GM12864 (cell line): ENCODE data around the gene MCM10.
A peak's percentile ranks its signal among the peaks of the same experiment; 100 is the strongest.

Source experiments
- DNase-seq: peaks from one replicate; pipeline ENCODE4 v3.0.0-alpha.2; 2011; ENCODE audit warnings: low read depth
- H3K4me3 ChIP-seq: 2 replicates; pipeline ENCODE4 v1.5.1; 2011; ENCODE audit warnings: mild to moderate bottlenecking, low read depth, low read length, control low read depth
- CTCF ChIP-seq: IDR thresholded peaks from 2 replicates; pipeline ENCODE4 v1.5.1; 2011; ENCODE audit warnings: low read depth, mild to moderate bottlenecking, moderate library complexity, low read length, control low read depth, inconsistent platforms; ENCODE audit errors: missing control alignments

Gene MCM10

GRCh38 chr10:13219685-13220670 is 58.6 kb downstream of the MCM10 start:
- H3K4me3 ChIP-seq = no peak overlapping the region
- TF ChIP-seq CTCF = peak; percentile 35
- no peak for DNase-seq

- no peak for TF ChIP-seq CTCF
- DNase-seq = no peak
- H3K4me3 ChIP-seq = no peak overlapping the region
These were observed 60.2 kb downstream of the MCM10 start for GRCh38 chr10:13221572-13221971.

DNA sequence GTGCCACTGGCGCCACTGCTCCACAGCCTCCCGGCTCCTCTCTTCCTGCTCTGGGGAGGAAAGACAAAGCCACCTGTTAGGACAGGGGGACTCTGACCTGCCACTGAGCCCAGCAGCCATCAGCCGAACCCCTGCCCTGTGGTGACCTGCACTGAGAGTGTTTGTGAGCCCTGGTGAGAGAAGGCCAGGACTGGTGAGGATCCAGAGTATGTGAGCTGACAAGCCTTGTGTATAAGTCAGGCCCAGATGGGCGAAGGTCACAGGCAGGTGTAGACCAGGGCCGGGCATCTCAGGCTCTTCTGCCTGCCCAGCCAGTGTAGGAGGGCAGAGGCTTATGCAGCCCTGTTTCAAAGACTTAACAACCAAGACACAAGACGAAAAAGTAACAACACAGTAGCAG is 60.8 kb downstream of the MCM10 start:
- DNase-seq = no peak
- TF ChIP-seq CTCF = no peak
- H3K4me3 ChIP-seq = no peak overlapping the region

- no peak for TF ChIP-seq CTCF
- DNase-seq = no peak
- H3K4me3 ChIP-seq = no peak overlapping the region
These were observed 61.2 kb downstream of the MCM10 start for GRCh38 chr10:13222566-13222965.

GRCh38 chr10:13223241-13223640 is 61.9 kb downstream of the MCM10 start:
- no peak for DNase-seq
- H3K4me3 ChIP-seq = no peak overlapping the region
- TF ChIP-seq CTCF = no peak

DNA sequence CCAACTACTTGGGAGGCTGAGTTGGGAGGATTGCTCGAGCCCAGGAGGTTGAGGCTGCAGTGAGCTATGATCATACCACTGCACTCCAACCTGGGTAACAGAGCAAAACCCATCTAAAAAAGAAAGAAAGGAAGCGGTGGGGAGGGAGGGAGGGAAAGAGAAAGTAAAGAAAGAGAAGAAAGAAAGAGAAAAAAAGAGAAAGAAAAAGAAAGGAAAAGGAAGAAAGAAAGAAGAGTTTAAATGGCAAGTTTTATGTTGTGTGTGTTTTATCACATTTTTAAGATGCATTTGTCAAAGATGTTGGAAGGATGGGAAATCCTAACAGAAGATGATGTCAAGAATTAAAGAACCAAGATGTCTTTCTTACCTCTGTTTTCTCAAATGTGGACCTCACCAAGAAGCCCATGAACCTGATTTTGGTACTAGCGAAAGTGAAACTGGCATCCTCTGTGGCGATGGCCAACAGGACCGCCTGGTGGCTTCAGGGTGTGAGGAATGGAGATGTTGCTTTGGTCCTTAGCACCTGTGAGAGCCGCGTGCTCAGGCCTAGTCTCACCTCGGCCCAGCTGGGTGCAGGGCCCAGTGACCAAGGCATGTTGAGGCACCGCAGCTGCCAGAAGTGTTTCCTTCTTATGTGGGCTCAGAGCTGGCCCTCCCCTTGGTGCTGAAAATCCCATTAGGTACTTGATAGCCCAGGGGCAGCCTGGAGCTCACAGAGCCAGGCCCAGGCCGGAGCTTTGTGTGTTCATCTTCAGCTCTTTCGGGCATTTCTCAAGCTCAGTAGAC is 63.0 kb downstream of the MCM10 start:
- TF ChIP-seq CTCF = no peak
- no peak overlapping the region for H3K4me3 ChIP-seq
- DNase-seq = no peak
